Putamen (tissue), 1 donor: ENCODE results near the gene PPP2R3A.

ENCODE experiments used
- DNase-seq: peaks from one replicate; pipeline ENCODE4 v3.0.0-alpha.2; 2016; ENCODE audit warnings: low spot score

Gene PPP2R3A

DNA sequence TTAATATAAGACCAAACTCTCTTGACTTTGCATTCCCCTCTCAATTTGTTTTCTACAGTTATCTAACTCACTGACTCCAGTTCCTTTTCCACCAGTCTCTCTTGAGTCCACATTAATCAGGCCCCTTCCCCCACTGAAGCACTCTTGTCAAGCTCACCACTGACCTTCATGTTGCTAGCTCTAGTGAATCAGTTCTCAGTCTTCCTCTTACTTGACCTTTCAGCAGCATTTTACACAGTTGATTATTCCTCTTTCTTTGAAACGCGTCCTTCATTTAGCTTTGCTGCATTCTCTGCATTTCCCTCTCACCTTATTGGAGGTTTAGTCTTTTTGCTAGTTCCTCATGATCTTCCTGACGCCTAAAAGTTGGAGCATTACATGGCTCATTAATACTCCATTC lies 8.3 kb downstream of the PPP2R3A start:
- DNase-seq = no peak

GRCh38 chr3:135975053-135975452 lies 9.5 kb downstream of the PPP2R3A start:
- DNase-seq = no peak

GRCh38 chr3:135975536-135975935 lies 10.0 kb downstream of the PPP2R3A start:
- no peak for DNase-seq

- no peak for DNase-seq
Observed at GRCh38 chr3:135980343-135980742, 14.8 kb downstream of the PPP2R3A start.

GRCh38 chr3:135981701-135982403 lies 16.3 kb downstream of the PPP2R3A start:
- no peak for DNase-seq

- DNase-seq = no peak
Observed at GRCh38 chr3:135982404-135982761, 16.9 kb downstream of the PPP2R3A start.

GRCh38 chr3:135982922-135983581 lies 17.5 kb downstream of the PPP2R3A start:
- DNase-seq = no peak

DNA sequence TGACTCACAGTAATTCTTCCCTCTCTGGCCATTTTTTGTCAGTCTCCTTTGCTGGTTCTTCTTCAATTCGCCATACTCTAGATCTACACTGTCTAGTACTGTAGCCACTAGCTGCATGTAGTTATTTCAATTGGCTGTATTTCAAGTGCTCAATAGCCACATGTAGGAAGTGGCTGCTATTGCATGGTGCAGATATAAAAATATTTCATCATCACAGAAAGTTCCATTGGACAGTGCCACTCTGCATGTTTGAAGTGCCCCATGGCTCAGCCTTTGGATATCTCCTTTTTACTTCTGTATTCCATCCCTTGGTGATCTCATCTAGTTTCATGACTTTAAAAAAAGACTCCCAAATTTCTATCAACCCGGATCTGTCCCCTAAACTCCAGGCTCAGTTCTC lies 22.1 kb downstream of the PPP2R3A start:
- no peak for DNase-seq

GRCh38 chr3:135989242-135989641 lies 23.7 kb downstream of the PPP2R3A start:
- no peak for DNase-seq

- no peak for DNase-seq
Observed at GRCh38 chr3:135990903-135991302, 25.4 kb downstream of the PPP2R3A start.

- no peak for DNase-seq
Observed at GRCh38 chr3:135991621-135992020, 26.1 kb downstream of the PPP2R3A start.

DNA sequence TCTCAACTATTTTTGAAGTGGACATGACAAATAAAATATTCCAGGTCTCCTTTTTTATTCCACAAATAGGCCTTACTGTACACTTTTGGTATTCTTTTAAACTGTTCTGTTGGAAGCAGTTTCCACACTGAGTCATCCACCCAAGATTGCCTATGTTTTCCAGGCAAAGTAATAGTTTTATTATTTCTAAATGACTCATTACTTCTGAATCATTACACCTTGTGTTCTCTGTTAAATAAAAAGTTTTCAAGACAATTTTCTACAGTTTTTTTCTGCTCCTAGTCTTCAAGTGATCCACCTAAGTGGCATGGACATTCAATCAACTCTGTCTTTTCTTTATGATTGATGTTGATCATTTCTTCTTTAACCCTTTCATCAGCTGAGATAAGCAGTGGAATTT lies 26.5 kb downstream of the PPP2R3A start:
- DNase-seq = no peak

DNA sequence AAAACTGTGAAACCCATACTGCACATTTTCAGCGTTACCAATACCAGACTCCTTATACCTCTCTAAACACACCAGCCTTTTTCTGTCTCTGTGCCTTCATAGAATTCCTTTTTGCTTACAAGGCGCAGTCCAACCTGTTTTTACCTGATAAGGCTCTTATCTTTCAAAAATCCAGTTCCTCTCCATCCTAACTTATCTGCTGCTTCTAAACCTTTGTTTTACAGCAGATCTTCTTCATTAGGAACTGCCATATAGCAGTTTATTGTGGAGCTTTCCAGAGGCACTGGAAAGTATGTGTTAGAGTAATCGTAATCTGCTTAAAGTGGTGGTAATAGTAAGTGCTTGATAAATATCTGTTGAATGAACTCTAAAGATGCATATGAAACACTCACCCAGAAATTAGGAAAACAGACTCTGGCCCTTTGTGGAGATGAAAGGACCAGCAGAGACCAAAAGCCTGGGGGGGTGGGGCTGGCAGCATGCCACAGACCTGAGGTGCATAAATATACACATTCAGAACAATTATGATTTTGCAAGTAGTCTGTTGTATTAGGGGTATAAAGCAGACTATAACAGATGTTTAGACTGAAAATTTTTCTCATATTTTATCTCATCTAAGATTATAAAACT lies 29.3 kb downstream of the PPP2R3A start:
- DNase-seq = no peak

- DNase-seq = no peak
Observed at GRCh38 chr3:135995766-135996165, 30.2 kb downstream of the PPP2R3A start.

GRCh38 chr3:135997554-135998320 lies 32.2 kb downstream of the PPP2R3A start:
- DNase-seq = peak; percentile 21

DNA sequence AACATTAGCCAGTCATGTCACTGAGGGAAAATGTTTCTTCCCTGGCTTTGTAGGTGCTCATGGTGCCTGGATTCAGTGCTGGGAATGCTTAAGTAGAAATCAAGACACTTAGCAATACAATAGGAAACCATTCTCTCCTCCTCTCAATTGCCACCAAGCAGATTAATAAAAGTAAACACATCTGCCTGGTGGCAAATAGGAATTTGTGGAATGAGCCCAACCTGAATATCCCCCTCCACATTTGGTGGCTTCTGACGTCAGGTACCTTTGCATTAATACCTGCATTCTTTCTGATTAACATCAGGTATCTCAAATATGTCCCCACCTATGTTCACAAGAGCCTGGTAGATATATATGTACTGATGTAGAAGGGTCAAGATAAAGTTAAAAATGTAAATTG lies 42.7 kb downstream of the PPP2R3A start:
- DNase-seq = no peak

GRCh38 chr3:136008732-136009470 lies 43.4 kb downstream of the PPP2R3A start:
- DNase-seq = no peak

DNA sequence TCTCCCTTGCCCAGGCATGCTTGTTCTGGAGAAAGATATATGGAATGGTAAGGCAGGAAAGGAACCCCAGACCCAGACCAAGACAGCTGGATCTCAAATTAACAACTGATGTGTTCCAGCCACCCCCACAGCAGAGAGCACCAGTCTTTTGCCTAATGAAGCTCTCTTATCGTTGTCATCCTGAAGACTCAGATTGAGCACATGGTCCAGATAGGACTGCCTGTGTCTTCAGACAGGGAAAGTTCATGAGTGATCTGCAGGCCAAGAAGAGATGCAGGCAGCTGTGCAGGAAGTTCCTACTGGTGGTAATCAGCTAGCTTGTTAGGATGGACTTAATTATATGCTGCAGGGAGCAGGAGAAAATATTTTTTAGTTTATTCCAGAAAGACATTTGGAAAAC lies 53.3 kb downstream of the PPP2R3A start:
- DNase-seq = no peak

GRCh38 chr3:136021803-136022202 lies 56.3 kb downstream of the PPP2R3A start:
- DNase-seq = no peak

DNA sequence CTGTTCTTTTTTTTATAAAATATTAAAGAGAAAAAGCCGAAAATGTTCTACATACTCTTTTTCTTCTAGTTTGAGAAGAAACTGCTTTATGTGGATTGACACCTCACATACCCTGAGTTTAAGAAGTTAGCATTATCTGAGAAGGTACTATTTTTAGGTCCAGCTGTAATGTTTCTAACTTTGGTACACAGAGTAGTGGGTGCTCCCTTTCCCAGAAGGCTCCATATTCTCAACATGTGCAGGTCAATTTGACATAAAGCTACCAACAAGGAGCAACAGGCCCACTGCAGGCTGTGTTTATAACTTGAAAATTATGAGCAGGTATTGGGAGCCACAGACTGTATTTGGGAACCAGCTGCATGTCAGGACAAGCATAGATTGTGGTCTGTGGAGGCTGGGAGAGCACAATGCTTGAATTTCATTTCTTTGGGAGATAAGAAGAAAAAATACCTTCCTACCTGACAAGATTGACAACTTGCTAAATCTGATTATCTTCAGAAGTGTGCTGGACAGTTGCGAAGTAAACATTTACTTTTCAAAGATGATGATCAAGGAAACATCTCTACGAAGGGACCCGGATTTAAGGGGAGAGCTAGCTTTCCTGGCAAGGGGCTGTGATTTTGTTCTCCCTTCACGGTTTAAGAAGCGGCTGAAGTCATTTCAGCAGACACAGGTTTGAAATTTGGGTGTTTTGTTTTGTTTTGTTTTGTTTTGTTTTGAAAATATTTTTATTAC lies 57.2 kb downstream of the PPP2R3A start:
- DNase-seq = no peak

DNA sequence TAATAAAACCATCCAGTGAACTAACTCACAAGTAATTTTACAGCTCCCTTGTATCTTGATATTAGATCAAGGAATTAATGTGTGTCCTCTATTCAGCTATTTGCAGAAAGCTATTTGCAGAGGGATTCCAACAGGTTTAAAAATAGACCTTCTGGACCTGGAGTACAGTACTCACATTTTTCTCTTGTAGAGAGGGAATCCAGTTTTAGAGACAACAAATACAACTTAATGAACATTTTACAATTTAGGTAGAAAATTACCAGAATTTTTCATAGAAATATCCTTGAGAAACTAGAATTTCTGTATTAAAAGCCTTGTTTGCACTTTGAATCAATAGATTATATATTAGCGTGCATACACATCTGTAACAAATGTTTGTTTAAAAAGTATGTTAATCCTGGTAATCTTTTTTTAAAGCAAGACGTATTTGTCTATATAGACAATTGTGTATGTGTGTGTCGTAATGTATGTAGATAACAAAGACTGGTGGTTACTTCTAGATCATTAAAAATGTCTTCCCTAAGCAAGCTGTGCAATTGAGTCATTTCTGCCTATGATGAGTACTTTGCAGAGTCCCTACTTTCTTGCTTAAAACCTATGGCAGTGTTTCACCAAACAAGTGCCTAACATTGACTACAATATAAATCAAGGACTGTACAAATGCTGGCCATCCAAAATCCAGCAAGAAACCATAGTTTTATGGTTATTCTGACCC lies 57.9 kb downstream of the PPP2R3A start:
- no peak for DNase-seq
